HepG2 (cell line): ENCODE results near the gene PSORS1C1. TPM values are rescaled to one million over a fixed set of nuclear protein-coding genes. Genes with fewer than 3 reads are reported as not detected.

ENCODE experiments used
- ADNP ChIP-seq: sonication (generic); formaldehyde crosslinking; IDR thresholded peaks from 2 replicates; pipeline ENCODE4 v1.4.0; 2020; ENCODE audit warnings: missing genetic modification reagents
- FOXM1 ChIP-seq: sonication (generic); formaldehyde crosslinking; IDR thresholded peaks from 2 replicates; pipeline ENCODE4 v1.5.0; 2020; ENCODE audit warnings: missing genetic modification reagents
- HOXA5 ChIP-seq: sonication (generic); formaldehyde crosslinking; IDR thresholded peaks from 2 replicates; pipeline ENCODE4 v1.4.0; 2020; ENCODE audit warnings: missing genetic modification reagents
- KMT2A ChIP-seq: sonication (generic); formaldehyde crosslinking; IDR thresholded peaks from 2 replicates; pipeline ENCODE4 v1.4.0; 2020; ENCODE audit warnings: missing genetic modification reagents
- MIER2 ChIP-seq: IDR thresholded peaks from 2 replicates; pipeline ENCODE4 v1.6.1; 2016; ENCODE audit warnings: missing biosample characterization, missing genetic modification reagents
- MYNN ChIP-seq: sonication (generic); formaldehyde crosslinking; IDR thresholded peaks from 2 replicates; pipeline ENCODE4 v1.4.0; 2020; ENCODE audit warnings: mild to moderate bottlenecking, low read depth, missing genetic modification reagents
- NFE2L1 ChIP-seq: sonication (generic); formaldehyde crosslinking; IDR thresholded peaks from 2 replicates; pipeline ENCODE4 v1.4.0; 2020; ENCODE audit warnings: missing genetic modification reagents, mild to moderate bottlenecking, borderline replicate concordance
- NR0B2 ChIP-seq: sonication (generic); formaldehyde crosslinking; IDR thresholded peaks from 2 replicates; pipeline ENCODE4 v1.4.0; 2020; ENCODE audit warnings: mild to moderate bottlenecking, missing genetic modification reagents
- POLR2AphosphoS5 ChIP-seq: IDR thresholded peaks from 2 replicates; pipeline ENCODE4 v1.6.1; 2012; ENCODE audit warnings: low read depth, low read length
- POLR2G ChIP-seq: fragments of 200-400 bp; formaldehyde crosslinking; IDR thresholded peaks from 2 replicates; pipeline ENCODE4 v1.6.1; 2018; ENCODE audit warnings: mild to moderate bottlenecking, low read depth, low read length, moderate library complexity
- RAD21 ChIP-seq: fragments of 450-650 bp; formaldehyde crosslinking; IDR thresholded peaks from 2 replicates; pipeline ENCODE4 v1.5.0; 2020; ENCODE audit warnings: mild to moderate bottlenecking
- RBM39 ChIP-seq: fragments of 200-400 bp; formaldehyde crosslinking; IDR thresholded peaks from one replicate; pipeline ENCODE4 v1.6.1; 2018; ENCODE audit warnings: antibody characterized with exemption, mild to moderate bottlenecking, low read depth, low read length; ENCODE audit not compliant: poor library complexity, severe bottlenecking
- SNAI1 ChIP-seq: sonication (generic); formaldehyde crosslinking; IDR thresholded peaks from 2 replicates; pipeline ENCODE4 v1.5.0; 2020; ENCODE audit warnings: mild to moderate bottlenecking, missing genetic modification reagents, borderline replicate concordance
- SYNCRIP ChIP-seq: fragments of 200-400 bp; formaldehyde crosslinking; IDR thresholded peaks from 2 replicates; pipeline ENCODE4 v1.6.1; 2018; ENCODE audit warnings: mild to moderate bottlenecking, low read depth, low read length; ENCODE audit not compliant: insufficient read depth
- ZGPAT ChIP-seq: IDR thresholded peaks from 2 replicates; pipeline ENCODE4 v1.6.1; 2016; ENCODE audit warnings: mild to moderate bottlenecking
- ZNF432 ChIP-seq: sonication (generic); formaldehyde crosslinking; IDR thresholded peaks from 2 replicates; pipeline ENCODE4 v1.5.0; 2020; ENCODE audit warnings: missing genetic modification reagents, mild to moderate bottlenecking, borderline replicate concordance
- ZNF574 ChIP-seq: sonication (generic); formaldehyde crosslinking; IDR thresholded peaks from 2 replicates; pipeline ENCODE4 v1.4.0; 2020; ENCODE audit warnings: missing genetic modification reagents
- ZNF607 ChIP-seq: sonication (generic); formaldehyde crosslinking; IDR thresholded peaks from 2 replicates; pipeline ENCODE4 v1.5.1; 2020; ENCODE audit warnings: missing genetic modification reagents, mild to moderate bottlenecking, borderline replicate concordance
- ZNF652 ChIP-seq: IDR thresholded peaks from 2 replicates; pipeline ENCODE4 v1.6.1; 2016; ENCODE audit warnings: low read depth, borderline replicate concordance
- ZNF781 ChIP-seq: sonication (generic); formaldehyde crosslinking; IDR thresholded peaks from 2 replicates; pipeline ENCODE4 v1.5.1; 2020; ENCODE audit warnings: borderline replicate concordance, mild to moderate bottlenecking, missing genetic modification reagents; ENCODE audit errors: not compliant biosample characterization
- ZNF883 ChIP-seq: sonication (generic); formaldehyde crosslinking; IDR thresholded peaks from 2 replicates; pipeline ENCODE4 v1.5.1; 2020; ENCODE audit warnings: mild to moderate bottlenecking, missing genetic modification reagents; ENCODE audit errors: not compliant biosample characterization
- polyA plus RNA-seq, 8 experiments: library from polyadenylated mRNA; depleted of rRNA in 3 of 8; stranded (reverse) in 7 of 8; unstranded in 1 of 8; fragments of >200 nt; fragmentation: Illumina TruSeq in 4 of 8; extraction: Trizol in 4 of 8; gene quantifications; 2 replicates each; pipeline versions ENCODE4 v1.2.1 to v1.2.3, GENCODE V29; 2011 to 2016; ENCODE audit warnings: low read depth in 4 of 8, missing spikeins in 1 of 8, mixed read lengths in 1 of 8; ENCODE audit not compliant: insufficient read depth in 1 of 8
- total RNA-seq, 5 experiments: library from RNA; depleted of rRNA; stranded (reverse); fragments of >200 nt; fragmentation: Illumina TruSeq; extraction: Trizol; gene quantifications; 2 replicates each; pipeline ENCODE4 v1.2.3, GENCODE V29; 2016; ENCODE audit warnings: low read depth in 1 of 5
- TF ChIP-seq, protein P1 (sequence below): sonication (generic); formaldehyde crosslinking; IDR thresholded peaks from 2 replicates; pipeline ENCODE4 v1.5.0; 2020; ENCODE audit warnings: missing genetic modification reagents
- TF ChIP-seq, protein P2 (sequence below): sonication (generic); formaldehyde crosslinking; IDR thresholded peaks from 2 replicates; pipeline ENCODE4 v1.8.0; 2022; ENCODE audit warnings: mild to moderate bottlenecking, missing genetic modification reagents, moderate library complexity

PSORS1C1 gene
- total and polyA plus RNA-seq, 2 of the 13 experiments (the other 11 are each of a cell fraction or from before 2014, with no cell fraction given), result 0.01 to 0.02 TPM

DNA sequence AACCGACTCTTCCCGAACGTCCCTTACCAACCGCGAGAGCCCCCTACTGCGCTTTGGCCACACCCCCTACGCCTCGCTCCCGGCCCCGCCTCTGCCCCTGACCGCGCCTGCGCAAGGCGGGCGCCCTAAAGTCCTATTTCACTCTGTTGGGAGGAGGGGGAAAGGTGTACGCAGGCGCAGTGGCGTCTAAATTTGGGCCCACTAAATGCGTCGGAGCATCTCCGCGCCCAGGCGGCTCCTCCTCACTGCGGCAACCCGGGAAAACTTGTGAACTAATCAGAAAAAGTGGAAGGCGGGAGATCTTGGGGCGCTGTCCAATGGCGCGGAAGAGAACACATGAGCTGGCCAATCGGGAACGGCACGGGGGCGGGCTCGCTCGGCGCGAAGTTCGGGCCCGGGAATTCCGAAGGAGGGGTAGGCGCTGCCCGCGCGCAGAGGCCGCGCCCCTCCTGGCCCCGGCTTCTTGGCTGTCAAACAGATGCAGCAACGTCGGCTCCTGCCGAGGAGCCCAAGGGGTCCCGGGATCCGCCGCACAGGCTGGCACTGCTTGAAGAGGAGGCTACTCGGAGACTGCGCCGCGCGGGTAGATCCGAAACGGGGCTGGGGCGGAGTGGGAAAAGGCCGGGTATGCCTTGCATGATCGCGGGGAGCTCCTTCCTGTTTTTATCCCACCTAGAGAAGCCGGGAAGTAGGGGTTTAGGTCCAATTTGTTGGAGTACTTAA lies 43.7 kb downstream of the PSORS1C1 start, which contains the start of gene TCF19 (continued):
- TF ChIP-seq POLR2AphosphoS5 (peak; percentile 85), NR0B2 (peak; percentile 69; the same call in 1 of the 2 replicates), ADNP (CRISPR knock-in tag) (no peak), MIER2 (CRISPR knock-in tag) (no peak), ZNF781 (no peak), RBM39 (peak; percentile 50), ZNF574 (CRISPR knock-in tag) (peak; percentile 50; the same call in 1 of the 2 replicates), HOXA5 (CRISPR knock-in tag) (no peak; the same call in 1 of the 2 replicates), ZNF432 (CRISPR knock-in tag) (no peak), ZNF652 (no peak), SNAI1 (0 out of 2 replicates have a peak, but pooled peaks have one; percentile 45), ZGPAT (CRISPR knock-in tag) (peak; percentile 39; the same call in 1 of the 2 replicates), FOXM1 (no peak), POLR2G (peak; percentile 63; the same call in 1 of the 2 replicates), MYNN (no peak), ZNF883 (CRISPR knock-in tag) (peak; percentile 30), NFE2L1 (CRISPR knock-in tag) (no peak; the same call in 1 of the 2 replicates), RAD21 (no peak), KMT2A (peak; percentile 30; the same call in 1 of the 2 replicates), ZNF607 (CRISPR knock-in tag) (peak; percentile 78; the same call in 1 of the 2 replicates), SYNCRIP (no peak)
- TF ChIP-seq, protein P1, sequence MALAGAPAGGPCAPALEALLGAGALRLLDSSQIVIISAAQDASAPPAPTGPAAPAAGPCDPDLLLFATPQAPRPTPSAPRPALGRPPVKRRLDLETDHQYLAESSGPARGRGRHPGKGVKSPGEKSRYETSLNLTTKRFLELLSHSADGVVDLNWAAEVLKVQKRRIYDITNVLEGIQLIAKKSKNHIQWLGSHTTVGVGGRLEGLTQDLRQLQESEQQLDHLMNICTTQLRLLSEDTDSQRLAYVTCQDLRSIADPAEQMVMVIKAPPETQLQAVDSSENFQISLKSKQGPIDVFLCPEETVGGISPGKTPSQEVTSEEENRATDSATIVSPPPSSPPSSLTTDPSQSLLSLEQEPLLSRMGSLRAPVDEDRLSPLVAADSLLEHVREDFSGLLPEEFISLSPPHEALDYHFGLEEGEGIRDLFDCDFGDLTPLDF (CRISPR knock-in tag), result peak; percentile 100
- TF ChIP-seq, protein P2, sequence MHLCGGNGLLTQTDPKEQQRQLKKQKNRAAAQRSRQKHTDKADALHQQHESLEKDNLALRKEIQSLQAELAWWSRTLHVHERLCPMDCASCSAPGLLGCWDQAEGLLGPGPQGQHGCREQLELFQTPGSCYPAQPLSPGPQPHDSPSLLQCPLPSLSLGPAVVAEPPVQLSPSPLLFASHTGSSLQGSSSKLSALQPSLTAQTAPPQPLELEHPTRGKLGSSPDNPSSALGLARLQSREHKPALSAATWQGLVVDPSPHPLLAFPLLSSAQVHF (CRISPR knock-in tag), result peak; percentile 49
